ENCODE results near the gene AP1M2.
"Not testable (repeated sequence)": the region's sequence is repeated elsewhere in the genome, so short reads cannot be mapped to it uniquely, and the experiment has no call there.

AP1M2 gene

GRCh38 chr19:10543420-10544241 is 43.5 kb downstream of the AP1M2 start, which contains the start of gene ATG4D:
Gene ATG4D (plus strand): TSS chr19:10543904. CDS start chr19:10544091, 187 bp downstream.
- peak; percentile 98 for DNase-seq (ENCODE audit: low spot score)
- TF ChIP-seq CTCF (IDR thresholded peaks at IDR 0.05; ENCODE audit: extremely low read depth, missing control alignments), result no peak

GRCh38 chr19:10543059-10543419 is 44.1 kb downstream of the AP1M2 start:
- TF ChIP-seq CTCF (IDR thresholded peaks at IDR 0.05; ENCODE audit: extremely low read depth, missing control alignments), result no peak

GRCh38 chr19:10539016-10539415 is 48.1 kb downstream of the AP1M2 start:
- DNase-seq (ENCODE audit: low spot score), result not testable (repeated sequence)

More at GRCh38 chr19:10543059-10543419, 44.1 kb downstream of the AP1M2 start:
- no peak for DNase-seq (ENCODE audit: low spot score)

- no peak for DNase-seq (ENCODE audit: low spot score)
- TF ChIP-seq CTCF (IDR thresholded peaks at IDR 0.05; ENCODE audit: extremely low read depth, missing control alignments), result no peak
Measured at GRCh38 chr19:10538204-10538983, 48.7 kb downstream of the AP1M2 start.

- no peak for TF ChIP-seq CTCF (IDR thresholded peaks at IDR 0.05; ENCODE audit: extremely low read depth, missing control alignments)
- DNase-seq (ENCODE audit: low spot score), result no peak
Measured at GRCh38 chr19:10537668-10538067, 49.4 kb downstream of the AP1M2 start.

- no peak for DNase-seq (ENCODE audit: low spot score)
- TF ChIP-seq CTCF (IDR thresholded peaks at IDR 0.05; ENCODE audit: extremely low read depth, missing control alignments), result no peak
Measured at GRCh38 chr19:10535613-10536012, 51.5 kb downstream of the AP1M2 start.

- no peak for TF ChIP-seq CTCF (IDR thresholded peaks at IDR 0.05; ENCODE audit: extremely low read depth, missing control alignments)
- DNase-seq (ENCODE audit: low spot score), result peak; percentile 8
Measured at GRCh38 chr19:10533646-10534386, 53.3 kb downstream of the AP1M2 start.
